ENCODE measurements around the gene CDC14B.

CDC14B gene

DNA sequence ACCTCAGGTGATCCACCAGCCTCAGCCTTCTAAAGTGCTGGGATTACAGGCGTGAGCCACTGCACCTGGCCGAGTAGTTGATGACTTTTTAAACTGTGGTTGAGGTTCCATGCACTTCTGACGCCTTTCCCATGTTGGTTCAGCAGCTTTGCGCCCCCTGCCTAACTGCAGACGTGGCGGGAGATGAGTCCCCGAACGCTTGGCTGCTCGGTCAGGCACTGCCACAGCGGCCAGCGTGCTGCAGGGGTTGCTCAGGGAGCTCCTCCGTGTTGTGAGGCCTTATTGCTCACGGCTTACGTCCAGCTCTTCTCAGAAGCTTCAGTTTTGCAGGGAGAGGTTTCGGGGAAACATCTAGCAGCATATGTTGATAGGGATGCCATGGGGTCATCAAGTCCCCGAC lies 134.4 kb downstream of the CDC14B start:
- no peak for DNase-seq (ENCODE audit: low read depth, low spot score)

DNA sequence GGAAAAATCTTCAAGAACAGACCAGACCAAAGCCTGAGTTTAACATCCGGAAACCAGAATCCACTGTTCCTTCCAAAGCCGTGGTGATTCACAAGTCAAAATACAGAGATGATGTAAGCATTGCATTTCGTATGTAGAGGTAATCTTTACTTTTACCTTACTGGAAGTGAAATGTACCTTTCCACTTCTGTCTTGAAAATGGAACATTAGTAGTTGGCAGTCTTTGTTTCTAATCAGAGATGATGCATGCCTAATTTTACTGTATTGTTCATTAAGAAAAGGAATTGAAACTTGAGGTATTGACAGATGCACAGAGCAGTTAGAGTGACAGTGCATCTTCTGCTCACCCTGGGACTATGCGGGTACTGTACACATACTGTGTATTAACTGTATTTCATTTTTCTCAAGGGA lies 135.1 kb downstream of the CDC14B start:
- DNase-seq (ENCODE audit: low read depth, low spot score), result no peak

- no peak for DNase-seq (ENCODE audit: low read depth, low spot score)
Measured at GRCh38 chr9:96483733-96484390, 135.8 kb downstream of the CDC14B start.

DNA sequence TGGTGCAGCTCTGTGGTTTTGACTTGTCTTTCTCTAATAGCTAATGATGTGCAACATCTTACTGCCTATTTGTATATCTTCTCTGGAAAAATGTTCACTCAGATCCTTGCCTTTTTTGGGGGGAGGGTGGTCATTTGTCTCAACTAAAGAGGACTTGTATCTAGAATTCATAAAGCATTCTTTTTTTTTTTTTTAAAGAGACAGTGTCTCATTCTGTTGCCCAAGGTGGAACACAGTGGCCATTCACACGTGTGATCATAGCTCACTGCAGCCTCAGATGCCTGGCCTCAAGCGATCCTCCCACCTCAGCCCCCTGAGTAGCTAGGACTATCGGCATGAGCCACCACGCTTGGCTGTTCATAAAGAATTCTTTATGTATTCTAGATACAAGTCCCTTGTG lies 136.4 kb downstream of the CDC14B start:
- DNase-seq (ENCODE audit: low read depth, low spot score), result no peak

DNA sequence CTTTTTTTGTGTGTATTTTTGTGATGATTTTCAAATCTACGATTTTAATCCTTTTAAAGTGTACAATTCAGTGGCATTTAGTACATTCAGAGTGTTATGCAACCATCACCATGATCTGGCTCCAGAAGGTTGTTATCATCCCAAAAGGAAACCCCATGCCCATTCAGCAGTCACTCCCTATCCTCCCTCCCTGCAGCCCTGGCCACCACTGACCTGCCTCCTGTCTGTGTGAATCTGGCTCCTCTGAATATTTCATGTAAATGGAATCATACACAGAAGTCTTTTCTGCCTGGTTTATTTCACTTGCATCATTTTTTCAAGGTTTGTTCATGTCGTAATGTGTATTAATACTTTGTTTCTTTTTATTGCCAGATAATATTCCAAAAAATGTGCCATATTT lies 137.2 kb downstream of the CDC14B start:
- no peak for DNase-seq (ENCODE audit: low read depth, low spot score)

DNA sequence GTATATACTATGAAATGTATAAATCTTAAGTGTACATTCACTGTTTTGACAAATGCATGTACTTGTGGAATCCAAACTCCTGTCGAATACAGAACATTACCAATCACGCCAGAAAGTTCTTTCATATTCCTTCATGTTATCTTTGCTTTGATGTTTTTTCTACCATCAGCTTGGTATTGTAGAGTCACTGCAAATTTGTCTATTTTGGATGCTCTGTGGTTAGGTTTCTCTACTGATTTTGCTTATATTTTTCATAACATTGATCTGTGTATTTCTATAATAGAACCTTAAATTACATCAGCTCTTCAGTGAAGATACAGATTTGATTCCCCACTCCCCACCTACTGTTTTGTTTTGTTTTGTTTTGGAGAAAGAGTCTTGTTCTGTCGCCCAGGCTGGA lies 138.9 kb downstream of the CDC14B start:
- no peak for DNase-seq (ENCODE audit: low read depth, low spot score)

DNA sequence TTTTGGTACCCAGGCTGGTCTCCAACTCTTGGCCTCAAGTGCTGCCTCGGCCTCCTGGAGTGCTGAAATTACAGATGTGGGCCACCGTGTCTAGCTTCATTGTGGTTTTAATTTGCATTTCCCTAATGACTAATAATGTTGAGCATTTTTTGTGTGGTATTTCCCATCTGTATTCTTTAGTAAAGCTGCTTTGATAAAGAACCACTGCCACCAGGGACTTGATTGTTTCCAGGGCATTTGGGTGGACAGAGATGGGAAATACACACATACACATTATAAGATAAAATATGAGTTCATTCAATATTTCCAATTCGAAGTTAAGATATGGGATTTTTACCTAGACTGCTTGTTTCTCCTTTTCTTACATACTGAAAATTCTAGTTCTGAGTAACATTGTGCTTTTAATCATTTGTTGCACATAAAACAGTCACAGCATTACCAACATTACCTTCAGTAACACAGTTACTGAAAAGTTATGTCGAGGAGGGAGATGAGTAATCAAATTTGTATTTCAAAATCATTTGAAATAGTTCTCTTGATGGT lies 140.7 kb downstream of the CDC14B start:
- DNase-seq (ENCODE audit: low read depth, low spot score), result no peak

- no peak for DNase-seq (ENCODE audit: low read depth, low spot score)
Measured at GRCh38 chr9:96476591-96476990, 143.1 kb downstream of the CDC14B start.

DNA sequence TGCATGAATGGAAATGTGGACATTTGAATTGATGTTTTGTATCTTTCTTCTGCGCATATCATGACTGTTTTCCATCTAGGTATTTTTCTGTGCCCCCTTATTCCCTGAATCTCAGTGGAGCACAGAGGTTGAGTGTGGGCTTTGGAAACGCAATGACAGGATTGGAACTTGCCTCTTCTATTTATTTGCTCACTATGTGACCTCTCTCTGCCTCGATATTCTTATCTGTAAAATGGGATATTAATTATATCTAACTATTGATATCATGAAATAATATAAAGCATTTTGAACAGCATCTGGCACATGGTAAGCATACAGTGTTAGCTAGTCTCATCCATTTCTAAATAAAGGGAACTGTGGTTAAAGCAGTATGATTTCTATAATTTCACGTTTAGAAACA lies 143.6 kb downstream of the CDC14B start:
- DNase-seq (ENCODE audit: low read depth, low spot score), result no peak

DNA sequence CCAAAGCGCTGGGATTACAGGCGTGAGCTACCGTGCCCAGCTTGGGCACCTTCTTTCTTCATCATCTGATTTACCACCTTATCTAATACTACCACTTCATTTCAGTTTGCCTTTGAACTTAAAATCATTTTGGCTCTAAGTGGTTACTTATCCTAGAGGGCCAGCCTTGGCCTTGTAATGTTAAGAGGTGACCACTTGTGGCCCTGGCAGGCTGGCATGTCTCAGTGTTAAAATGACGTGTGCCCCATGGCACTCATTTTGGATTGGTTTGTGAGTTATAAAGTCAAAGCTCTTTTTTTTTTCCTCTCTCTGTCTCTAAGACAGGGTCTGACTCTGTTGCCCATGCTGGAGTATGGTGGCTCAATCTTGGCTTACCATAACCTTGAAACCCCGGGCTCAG lies 151.9 kb downstream of the CDC14B start:
- no peak for DNase-seq (ENCODE audit: low read depth, low spot score)

DNA sequence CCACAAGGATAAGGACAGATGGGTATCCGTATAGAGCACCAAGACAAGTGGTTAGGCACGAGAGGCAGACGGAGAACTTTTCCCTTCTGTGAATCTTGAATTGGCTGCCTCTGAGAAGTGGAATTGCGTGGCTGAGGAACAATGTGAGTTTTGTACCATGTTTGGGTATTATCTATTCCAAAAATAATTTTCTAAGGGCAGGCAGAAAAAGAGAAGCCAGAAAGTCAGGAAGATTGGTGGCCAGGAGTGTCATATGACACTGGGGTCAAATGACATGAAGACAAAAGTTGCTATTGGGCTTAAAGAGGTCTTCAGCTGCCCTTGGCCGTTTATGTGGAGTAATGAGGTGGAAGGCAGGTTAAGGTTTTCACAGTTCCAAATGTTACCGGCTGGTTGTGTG lies 155.2 kb downstream of the CDC14B start:
- no peak for DNase-seq (ENCODE audit: low read depth, low spot score)

GRCh38 chr9:96462541-96462940 lies 157.1 kb downstream of the CDC14B start:
- DNase-seq (ENCODE audit: low read depth, low spot score), result no peak

- no peak for DNase-seq (ENCODE audit: low read depth, low spot score)
Measured at GRCh38 chr9:96461336-96461735, 158.3 kb downstream of the CDC14B start.

DNA sequence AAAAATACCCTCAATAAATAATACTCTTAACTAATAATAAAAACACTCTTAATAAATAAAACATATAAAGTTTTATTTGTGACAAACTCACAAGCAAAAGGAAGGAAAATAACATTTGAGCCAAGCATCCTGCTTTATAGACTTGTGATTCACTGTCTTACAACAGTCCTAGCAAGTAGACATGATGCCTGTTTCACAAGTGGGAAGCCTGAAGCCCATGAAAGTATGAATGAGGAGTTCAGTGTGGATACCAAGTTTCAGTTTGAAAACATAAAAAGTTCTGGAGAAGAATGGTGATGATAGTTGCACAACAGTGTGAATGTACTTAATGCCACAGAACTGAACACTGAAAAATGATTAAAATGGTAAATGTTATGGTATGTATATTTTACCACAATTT lies 158.8 kb downstream of the CDC14B start:
- DNase-seq (ENCODE audit: low read depth, low spot score), result no peak

- DNase-seq (ENCODE audit: low read depth, low spot score), result no peak
Measured at GRCh38 chr9:96460470-96460869, 159.2 kb downstream of the CDC14B start.

- no peak for DNase-seq (ENCODE audit: low read depth, low spot score)
Measured at GRCh38 chr9:96459268-96460007, 160.2 kb downstream of the CDC14B start.

GRCh38 chr9:96458226-96458625 lies 161.4 kb downstream of the CDC14B start:
- DNase-seq (ENCODE audit: low read depth, low spot score), result no peak

DNA sequence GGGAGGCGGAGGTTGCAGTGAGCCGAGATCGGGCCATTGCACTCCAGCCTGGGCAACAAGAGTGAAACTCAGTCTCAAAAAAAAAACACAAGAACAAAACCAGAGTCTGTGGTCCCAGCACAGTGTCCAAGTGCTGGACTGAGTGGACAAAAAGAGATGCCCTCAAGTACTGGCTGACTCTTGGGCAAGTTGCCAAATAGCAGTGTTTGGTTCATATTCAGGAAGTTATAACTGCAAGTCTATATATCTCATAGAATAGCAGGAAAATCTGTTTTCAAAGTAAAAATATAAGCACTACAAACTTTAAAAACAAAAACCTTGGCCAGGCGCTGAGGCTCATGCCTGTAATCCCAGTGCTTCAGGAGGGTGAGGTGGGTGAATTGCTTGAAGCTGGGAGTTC lies 162.4 kb downstream of the CDC14B start:
- no peak for DNase-seq (ENCODE audit: low read depth, low spot score)

DNA sequence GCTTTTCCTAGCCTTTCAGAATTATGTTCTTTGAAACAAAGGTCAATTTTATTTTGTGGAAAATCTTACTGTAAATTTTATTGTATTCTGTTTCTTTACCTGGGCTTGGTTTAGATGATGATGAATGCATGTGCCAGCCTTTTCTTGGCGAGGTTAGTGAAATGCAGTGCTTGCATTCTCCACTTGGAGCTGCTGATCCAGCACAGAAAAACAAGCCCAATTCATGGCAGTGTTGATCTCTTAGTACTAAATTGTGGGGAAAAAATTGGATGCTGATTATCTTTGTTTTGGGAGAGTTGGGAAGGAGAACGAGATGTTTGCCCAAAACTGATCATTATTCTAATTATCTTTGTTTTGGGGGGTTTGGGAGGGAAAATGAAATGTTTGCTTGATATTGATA lies 166.0 kb downstream of the CDC14B start:
- no peak for DNase-seq (ENCODE audit: low read depth, low spot score)

- DNase-seq (ENCODE audit: low read depth, low spot score), result no peak
Measured at GRCh38 chr9:96450613-96451528, 168.8 kb downstream of the CDC14B start.
